NCI-H774 (cell line): ENCODE results near the gene GDPD3.
"Not testable (repeated sequence)": the region's sequence is repeated elsewhere in the genome, so short reads cannot be mapped to it uniquely, and the experiment has no call there.

Source experiments
- DNase-seq: peaks from one replicate; lab custom pipeline; 2025; lab: John Stamatoyannopoulos, UW

GDPD3 gene

DNA sequence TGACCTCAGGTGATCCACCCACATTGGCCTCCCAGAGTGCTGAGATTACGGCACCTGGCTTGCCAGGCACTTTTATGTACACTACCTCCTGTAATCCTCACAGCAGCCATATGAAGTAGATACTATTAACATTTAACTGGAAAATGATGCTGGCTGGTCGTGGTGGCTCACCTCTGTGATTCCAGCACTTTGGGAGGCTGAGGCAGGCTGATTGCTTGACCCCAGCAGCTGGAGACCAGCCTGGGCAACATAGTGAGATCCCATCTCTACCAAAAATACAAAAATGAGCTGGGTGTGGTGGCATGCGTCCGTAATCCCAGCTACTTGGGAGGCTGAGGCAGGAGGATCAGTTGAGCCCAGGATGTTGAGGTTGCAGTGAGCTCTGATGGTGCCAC is 11.6 kb upstream of the GDPD3 start:
- DNase-seq: no peak

DNA sequence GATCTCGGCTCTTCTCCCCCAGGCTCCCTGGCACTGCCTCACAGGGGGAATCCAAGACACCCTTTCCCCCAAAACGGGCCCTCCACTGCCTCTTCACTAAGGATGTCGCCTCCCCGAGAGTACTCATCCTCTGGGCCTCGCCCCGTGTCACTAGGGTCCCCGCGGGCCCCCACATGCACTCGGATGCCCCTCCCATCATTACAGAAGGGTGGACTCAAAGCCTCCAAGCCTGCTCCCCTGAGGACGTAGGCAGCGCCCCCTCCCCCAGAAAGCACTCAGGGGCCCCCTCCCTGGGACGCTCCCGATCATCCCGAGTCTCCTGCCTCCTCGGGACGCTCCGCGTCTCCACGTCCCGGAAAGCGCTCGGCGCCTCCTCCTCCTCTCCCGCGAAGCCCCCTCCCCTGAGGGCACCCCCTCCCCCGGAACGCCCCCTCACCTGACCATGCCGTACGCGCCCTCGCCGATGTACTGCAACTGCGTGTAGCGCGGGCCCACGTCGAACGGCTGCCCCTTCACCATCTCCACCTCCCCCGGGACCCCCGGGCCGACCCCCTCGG is 9.3 kb upstream of the GDPD3 start:
- no peak for DNase-seq

DNA sequence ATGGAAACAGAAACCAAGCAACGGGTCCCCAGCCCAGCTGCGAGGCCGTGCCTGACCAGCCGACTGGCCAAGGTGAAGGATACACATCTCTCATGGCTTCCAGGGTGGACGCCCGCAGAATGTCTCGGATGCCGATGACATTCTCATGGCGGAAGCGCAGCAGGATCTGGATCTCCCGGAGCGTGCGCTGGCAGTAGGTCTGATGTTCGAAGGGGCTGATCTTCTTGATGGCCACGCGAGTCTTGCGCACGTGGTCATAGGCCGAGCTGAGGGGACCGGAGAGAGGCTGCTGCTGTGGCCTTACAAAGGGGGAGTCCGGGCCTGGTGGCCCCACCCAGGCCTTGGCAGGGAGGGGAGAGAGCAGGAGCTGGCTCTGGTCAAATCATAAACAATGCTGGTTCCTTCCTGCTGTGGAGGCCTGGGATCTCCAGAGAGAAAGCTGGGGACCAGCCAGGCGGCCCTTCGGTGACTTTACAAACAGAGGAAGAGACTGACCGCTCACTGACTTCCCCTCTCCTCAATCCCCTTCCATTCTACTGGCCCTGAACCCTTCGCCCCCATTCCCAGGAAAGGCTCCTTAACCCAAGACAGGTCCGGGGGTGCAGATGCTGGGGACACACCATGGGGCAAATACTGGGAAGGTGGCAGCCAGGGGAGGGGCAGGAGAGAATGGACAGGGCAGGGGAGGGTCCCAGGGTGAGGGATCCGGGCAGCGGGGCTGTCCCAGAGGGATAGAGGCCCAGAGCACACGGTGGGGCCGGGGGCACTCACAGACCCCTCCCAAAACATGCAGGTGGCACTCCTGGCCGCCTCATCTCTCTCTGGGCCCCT is 8.6 kb upstream of the GDPD3 start:
- no peak for DNase-seq

DNA sequence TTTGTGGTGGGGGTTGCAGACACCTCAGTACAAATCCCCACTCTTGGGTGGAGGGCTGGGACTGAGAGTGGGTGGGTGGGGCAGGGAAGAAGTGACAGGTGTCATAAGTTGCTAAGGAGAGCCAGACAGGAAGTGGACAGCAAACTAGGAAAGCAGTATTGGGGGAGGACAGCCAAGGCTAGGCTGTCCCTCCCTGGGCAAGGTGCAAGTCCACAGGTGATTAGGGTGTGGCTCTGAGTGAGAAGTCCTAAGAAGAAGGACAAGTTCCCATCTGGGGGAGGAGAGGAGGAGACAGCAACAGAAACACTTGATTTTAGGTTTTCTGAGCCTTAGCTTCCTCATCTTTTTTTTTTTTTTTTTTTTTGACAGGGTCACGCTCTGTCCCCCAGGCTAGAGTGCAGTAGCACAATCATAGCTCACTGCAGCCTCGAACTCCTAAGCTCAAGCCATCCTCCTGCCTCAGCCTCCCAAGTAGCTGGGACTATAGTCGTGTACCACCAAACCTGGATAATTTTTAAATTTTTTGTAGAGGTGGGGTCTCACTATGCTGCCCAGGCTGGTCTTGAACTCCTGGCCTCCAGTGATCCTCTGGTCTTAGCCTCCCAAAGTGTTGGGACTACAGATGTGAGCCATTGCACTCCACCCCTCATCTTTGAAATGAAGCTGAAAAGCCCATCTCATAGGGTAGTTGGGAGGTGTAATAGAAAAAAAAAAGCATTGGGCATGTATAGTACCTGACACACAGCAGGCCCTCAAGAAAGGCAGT is 7.2 kb upstream of the GDPD3 start:
- no peak for DNase-seq

DNA sequence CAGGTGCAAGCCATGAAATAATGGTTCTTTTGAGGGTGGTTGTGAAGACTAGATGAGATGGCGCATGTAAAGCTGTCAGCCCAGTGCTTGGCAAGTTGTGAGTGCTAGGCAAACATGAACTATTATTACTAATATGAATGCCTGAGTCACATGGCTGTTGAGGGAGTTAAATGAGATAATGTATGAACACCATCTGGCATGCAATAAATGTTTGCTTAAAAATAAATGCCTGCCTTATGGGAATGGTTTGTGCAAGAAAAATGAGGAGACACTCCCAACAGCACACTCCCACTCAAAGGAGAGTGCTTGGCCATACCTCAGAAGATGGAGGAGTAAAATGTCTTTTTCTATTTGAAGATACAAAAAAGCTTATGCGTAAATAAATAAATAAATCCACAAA is 6.1 kb upstream of the GDPD3 start:
- no peak for DNase-seq

DNA sequence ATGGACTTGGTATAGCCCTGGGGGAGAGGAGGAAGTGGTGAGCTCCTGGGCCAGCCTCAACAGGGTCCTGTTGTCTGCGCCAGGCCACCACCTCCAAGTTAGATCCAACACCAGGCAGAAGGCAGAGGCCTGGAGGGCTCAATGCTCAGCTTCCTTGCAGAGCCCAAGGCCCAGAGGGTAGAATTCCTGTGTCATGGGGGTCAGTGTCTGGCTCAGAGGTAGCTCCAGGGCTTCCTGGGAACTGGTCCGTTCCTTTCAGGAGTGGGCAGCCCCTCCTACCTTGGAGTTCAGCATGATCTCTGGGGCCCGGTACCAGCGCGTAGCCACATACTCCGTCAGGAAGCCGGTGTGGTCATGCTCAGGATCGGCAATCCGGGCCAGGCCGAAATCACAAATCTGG is 4.4 kb upstream of the GDPD3 start:
- DNase-seq: no peak

DNA sequence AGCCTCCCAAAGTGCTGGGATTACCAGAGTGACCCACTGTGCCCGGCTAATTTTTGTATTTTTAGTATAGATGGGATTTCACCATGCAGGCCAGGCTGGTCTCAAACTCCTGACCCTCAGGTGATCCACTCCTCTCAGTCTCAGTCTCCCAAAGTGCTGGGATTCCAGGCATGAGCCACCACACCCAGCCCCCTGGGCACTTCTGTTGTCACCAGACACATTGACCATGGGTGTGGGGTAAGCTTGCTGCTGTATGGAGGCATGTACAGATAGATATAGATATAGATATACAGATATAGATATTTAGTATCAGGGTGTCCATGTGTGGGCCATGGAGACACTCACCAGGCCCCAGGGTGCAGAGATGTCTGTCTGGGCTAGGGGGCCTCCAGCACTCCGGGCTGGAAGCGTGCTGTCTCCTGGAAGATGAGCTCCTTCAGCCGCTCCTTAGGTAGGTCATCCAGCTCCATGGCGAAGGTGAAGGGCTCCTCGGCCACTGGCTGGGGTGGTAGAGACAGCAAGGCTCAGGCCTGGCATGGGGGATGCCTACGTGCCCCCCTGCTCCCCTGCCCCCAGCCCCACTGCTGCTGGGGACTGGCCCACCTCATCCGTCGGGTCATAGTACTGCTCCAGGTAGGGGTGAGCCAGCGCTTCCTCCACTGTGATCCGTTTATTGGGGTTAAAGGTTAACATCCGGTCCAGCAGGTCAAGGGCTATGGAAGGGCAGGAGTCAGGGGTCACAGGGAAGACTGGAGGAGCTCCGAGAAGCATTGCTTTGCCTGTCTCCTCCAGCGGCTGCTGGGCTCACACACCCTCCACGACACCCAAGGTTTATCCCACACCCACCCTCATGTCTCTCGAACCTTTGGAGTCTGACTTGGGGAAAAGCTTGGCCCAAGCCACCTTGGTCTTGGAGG is 3.2 kb upstream of the GDPD3 start:
- no peak for DNase-seq

DNA sequence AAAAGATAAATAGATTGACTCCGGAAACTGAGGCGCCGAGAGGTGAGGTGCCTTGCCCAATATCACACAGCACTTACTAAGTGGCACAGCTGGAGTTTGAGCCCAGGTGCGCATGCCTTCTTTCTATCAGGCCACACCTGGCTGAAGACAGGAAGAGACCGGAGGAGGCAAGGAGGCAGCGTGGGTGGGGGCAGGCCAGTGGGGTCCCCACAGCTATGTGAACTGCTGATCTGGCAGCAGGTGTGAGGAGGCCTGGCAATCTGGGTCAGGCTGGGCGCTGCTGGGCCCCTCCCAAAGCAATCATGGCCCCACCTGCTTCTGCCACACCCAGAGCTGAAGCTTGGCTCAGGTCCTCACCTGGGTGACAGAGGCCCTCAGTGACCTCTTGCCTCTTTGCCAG is 1.9 kb upstream of the GDPD3 start:
- DNase-seq: no peak

DNA sequence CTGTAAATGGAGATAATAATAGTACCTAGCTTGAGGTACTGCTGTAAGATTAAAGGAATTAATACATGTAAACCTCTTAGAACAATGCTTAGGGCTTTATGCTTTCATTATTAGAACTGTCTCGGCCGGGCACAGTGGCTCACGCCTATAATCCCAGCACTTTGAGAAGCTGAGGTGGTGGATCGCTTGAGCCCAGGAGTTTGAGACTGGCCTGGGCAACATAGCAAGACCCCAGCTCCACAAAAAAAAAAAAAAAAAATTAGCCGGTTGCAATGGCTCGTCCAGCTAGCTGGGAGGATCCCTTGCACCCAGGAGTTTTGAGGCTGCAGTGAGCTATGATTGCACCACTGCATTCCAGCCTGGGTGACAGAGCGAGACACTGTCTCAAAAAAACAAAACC is 1.5 kb upstream of the GDPD3 start:
- not testable (repeated sequence) for DNase-seq

DNA sequence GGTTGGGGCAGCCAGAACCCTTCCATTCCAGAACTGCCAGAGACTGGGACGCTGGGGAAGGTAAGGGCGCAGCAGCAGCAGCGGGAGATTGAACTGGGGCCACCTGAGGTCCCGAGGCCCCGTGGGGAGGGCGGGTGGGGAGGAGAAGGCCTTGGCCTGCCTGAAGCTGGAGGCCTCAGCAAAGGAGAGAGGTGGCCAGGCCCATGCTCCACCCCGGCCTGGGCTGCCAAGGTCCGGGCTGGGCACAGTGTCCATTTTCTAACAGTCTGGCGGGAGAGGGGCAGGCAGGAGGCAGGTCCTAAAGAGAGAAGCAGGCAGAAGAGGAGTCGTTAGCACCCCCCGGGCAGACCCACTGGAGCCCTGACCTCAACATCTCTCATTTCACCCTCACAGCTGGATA is 1.1 kb upstream of the GDPD3 start:
- DNase-seq: no peak

DNA sequence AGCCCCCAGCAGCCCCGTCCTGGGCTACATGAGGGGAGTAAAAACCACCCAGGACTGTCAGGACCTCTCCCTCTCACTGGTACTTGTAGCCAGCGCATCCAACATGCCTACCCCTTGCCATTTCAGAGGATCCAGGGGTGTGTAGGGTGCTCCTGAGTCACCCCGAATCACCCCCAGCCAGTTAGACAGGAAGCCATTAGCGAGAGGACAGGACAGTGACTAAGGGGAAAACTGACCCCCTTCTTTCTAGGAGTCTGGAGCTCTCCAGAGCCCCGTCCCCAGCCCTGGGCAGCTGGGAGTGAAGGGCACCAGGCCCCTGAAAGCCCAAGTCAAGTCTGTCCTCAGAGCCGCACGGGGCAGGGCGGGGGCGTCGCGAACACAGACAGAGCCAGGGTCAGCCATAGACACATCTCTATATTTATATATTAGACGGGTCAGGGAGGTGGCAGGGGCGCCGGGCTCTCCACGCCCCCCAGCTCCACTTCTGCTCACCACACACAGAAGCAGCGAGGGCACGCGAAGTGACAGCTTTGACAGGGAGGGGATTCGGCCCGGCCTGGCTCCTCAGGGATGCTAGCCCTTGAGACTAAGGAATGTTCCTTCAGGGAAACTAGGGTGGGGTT is 485 bp upstream of the GDPD3 start:
- no peak for DNase-seq

DNA sequence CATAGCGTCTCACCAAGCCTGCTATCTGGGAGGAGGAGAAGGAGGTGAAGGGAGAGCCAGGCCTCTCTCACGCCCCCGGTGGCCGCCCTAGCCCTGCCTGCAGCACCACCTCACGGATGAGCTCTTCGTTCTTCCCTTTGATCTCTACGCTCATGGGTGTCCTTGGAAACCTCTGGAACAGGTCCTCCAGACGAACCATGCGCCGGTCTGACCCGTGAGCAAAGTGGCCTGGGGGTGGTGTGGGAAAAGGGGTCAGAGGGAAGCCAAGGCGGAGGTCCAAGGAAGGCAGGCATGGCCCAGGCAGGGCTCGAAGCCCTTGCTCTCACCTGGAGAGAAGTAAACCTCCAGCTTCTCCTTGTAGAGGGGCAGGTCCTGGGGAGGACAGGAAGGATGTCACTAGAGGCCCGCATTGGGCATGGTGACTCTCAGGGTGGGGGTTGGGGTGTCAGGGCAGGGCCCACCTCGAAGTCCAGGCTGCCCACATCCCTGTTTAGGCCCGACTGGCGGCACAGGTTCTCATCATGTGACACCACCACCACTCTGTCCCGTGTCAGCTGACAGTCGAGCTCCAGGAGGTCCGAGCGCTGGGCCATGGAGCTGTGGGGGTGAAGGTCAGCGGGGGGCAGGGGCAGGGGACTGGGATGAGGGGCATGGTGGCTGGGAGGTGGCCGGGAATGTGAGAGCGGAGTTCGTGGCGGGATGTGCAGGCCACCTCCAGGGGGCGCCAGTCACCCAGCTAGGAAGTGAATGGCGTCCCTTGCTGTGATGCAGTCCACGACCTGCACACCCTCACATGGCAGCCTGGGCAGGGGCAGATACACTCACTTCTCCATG is 923 bp downstream of the GDPD3 start:
- no peak for DNase-seq

DNA sequence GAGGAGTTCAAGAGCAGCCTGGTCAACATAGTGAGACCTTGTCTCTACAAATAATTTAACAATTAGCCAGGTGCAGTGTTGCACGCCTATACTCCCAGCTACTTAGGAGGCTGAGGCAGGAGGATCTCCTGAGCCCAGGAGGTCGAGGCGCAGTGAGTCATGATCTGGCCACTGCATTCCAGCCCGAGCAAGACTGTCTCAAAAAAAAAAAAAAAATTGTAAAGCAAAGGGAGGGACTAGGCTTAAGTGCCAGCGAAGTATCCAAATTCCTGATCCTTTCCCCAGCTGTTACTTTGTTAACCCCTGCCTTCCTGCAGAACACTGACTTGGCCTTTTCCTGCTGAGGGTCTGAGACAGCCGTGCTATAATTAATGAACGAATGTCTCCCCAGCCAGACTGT is 2.7 kb downstream of the GDPD3 start:
- DNase-seq: no peak

DNA sequence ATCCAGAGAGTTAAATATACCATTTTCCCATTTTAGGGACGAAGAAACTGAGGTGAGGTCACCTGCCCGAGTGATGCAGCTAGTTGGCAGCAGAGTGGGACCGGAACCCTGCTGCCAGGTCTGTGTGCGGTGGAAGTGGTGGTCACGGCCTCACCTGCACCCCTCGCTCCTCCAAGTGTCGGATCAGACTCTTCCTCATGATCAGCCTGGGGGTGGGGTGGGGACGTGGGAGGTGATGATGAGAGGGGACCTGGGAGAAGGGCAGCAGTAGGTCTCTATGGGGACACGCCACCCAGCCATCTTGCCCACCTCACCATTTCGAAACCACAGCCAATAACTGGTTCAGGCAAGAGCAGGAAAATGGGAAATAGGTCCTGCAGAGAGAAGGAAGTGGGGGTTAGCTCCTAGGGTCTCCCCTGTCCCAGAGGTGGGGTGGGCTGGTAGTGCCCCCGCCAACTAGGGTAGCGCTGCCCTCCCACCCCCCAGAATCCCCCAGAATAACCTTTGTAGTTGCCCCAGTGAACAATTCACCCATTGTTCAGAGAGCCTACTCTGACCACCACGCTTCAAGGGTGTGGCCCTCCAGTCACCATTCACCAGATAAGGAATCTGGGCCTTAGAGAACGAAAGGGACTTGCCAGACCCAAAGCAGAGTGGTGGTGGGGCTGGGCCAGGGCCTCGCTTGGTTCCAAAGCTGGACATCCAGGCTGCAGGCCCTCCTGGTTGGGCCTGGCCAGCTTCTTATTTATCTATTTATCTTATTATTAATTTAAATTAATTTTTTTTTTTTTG is 5.1 kb downstream of the GDPD3 start:
- no peak for DNase-seq

DNA sequence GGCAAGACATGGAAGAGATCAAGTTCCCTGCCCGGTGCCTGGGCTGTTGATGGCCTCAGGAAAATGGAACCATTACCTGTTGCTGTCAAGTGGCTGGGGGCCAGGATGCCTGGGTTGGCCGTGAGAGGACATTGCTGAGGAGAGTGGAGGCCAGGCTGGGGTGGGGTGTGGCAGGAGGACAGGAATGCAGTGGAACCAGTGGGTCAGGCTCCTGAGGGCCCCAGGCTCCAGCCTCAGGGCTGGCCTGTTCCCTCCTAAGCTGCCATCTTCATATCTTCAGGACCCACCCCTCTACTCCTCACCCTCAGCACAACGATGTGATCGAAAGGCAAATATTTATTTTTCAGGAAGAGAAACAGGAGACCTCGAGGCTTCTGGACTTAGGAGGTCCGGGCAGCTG is 8.8 kb downstream of the GDPD3 start:
- DNase-seq: no peak

DNA sequence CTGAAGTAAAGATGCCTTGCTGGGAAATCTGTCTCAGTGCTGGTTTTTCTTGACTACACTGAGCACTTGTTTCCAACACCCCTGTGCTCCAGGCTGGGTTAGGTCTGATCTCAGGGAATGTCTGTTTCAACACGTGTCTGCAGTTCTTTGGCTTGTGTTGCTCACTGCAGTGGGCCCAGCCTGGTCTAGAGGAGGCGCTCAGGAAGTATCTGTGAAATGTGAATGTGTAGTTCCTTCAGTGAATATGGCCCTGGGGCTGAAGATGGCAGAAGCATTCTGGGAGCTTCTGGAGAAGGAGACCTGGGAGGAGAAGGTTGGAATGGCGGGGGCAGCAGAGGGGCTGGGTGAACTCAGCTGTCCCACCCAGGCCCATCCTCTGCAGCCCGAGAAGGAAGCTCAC is 9.2 kb downstream of the GDPD3 start:
- DNase-seq: no peak

DNA sequence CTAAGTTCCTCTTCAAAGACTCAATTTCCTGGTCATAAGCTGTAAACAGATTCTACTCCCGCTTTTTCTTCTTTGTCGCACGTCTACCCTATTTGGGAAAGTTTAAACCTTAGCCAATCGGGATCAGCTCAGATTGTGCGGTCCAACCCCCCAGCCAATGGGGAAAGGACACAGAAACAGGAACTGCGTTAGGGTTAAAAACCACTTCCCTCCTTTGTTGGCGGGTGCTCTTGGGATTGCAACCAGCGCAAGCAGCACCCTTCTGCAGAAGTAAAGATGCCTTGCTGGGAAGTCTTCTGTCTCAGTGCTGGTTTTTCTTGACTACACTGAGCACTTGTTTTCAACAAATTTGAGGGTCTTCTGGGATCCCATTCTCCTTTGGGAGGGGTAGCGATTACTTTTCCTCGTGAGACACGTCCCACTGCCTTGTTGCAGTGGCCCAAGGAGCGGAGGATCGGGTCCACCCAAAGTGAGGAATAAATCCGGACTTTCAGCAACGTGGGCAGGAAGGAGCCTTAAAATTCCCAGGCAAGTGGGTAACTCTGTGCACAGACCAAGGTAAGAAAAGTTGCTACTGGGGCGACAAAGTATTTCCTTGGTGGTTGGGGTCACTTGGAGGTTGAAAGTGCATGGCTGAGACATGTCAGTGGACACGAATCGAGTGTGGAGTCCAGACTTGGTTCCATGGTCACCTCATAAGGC is 16.3 kb downstream of the GDPD3 start:
- DNase-seq: no peak

DNA sequence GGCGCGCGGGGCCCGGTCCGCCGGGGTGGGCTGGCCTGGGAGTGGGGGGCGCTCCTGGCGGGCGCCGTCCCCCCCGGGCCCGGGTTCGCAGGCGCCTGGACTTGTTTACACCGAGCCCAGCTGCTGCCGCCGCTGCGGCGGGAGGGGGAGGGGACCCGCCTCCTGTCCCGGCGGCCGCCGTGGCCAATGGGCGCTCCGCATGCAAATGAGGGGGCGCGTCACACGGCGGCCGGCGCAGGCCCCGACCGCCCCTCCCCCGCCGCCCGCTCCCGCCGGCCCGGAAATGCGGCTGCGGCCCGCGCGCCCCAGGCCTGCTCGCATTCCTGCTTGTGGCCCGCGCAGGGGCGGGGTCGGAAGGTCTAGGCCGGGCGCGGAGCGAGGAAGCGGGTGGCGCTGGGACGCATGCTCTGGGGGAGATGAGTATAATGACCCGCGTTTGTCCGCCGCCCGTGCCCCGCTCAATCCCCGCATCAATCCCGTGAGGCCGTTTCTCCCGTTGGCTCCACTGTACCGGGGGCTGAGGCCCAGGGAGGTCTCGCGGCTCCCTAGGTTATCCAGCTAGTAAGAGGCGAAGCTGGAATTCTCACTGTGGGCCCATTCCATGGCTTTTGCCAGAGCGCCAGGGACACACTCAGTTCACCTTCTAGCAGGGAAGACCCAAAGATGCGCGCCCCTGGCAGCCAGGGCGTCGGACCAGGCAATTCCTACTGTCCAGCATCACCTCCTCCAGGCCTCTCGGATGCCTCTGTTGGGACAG is 17.1 kb downstream of the GDPD3 start, which contains the start of gene YPEL3:
Gene YPEL3, minus strand, starts transcription at position 109 of the 757 bp plus-strand sequence. CDS start 731 bp downstream, outside the sequence.
- DNase-seq: peak; percentile 86
